HG02970 (cell line): ENCODE data around the gene GFOD2.
A peak's percentile ranks its signal among the peaks of the same experiment; 100 is the strongest.

Experiments used
- ATAC-seq: cut with Tn5 transposase; IDR thresholded peaks from one replicate; pipeline ENCODE4 v1.9.1; 2021; ENCODE audit warnings: mild to moderate bottlenecking, moderate library complexity, moderate number of reproducible peaks; ENCODE audit not compliant: unreplicated experiment, low FRiP score

Gene GFOD2

GRCh38 chr16:67660564-67661028 lies 58.5 kb downstream of the GFOD2 start, which contains the start of gene PARD6A:
Gene PARD6A (plus strand): TSS chr16:67660960. CDS start chr16:67661039, 79 bp downstream.
- ATAC-seq: peak; percentile 75

GRCh38 chr16:67659675-67660563 lies 59.2 kb downstream of the GFOD2 start, which contains the start of gene ACD:
Gene ACD (minus strand): TSS chr16:67660260. CDS start chr16:67660220, 40 bp downstream.
- peak; percentile 63 for ATAC-seq

- no peak for ATAC-seq
Observed at GRCh38 chr16:67658849-67659674, 60.1 kb downstream of the GFOD2 start.

DNA sequence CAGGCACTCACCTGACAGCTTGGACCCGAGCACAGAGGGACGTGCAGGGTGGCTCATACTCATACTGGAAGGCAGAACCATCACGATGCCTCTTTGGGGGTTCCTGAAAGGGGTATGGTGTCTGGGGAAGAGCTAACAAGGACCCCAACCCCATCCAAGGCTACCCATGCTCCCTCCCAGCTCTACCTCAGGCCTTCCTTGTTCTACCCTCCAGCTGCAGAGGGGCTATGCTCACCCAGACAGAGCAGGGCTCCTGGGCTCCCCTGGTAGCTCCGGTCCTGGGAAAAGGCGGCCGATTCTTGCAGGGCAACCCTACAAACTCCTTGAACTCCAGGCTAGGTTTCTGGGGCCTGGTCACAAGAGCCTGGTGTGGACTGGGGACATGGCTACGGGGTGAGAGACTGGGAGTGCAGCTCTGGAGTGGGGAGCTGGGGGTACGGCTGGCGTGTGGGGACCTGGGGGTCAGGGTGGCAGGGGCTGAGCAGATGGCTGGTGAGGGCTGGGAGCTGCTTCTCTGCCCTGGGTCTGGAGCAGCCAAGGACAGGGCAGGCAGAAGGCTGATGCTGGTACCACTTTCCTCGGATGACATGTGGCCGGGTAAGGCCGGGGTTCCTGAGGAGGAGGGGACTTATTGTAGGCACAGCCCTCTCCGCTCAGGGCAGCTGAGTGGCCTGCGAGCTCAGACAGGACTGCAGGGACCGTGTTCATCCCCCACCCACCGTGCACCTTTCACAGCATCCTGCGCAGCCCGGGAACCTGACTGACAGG lies 61.2 kb downstream of the GFOD2 start:
- ATAC-seq: no peak

DNA sequence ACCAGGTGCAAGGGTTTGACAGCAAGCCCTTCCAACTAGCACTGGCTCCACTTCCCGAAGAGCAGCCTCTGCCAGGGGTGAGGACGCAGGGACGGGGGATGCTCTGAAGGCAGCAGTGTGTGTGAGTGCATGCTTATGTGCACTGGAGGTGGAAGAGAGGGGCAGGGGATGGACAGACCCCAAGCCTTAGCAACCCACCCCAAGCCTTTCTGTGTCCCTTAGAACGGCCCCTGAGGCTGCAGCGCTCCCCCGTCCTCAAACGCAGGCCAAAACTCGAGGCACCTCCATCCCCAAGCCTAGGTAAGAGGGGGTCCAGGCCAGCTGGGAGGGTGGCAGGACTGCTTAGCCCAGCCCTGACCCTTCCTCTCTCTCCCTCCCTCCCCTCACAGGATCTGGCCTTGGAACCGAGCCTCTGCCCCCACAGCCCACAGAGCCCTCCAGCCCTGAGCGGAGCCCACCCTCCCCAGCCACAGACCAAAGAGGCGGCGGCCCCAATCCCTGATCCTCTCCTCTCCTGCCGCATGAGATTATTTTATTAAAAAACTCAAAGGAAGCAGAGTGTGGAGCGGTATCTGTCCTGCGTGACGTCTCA lies 62.0 kb downstream of the GFOD2 start:
- no peak for ATAC-seq

GRCh38 chr16:67656344-67657016 lies 62.6 kb downstream of the GFOD2 start:
- ATAC-seq: no peak

- ATAC-seq: no peak
Observed at GRCh38 chr16:67655363-67655762, 63.8 kb downstream of the GFOD2 start.

- no peak for ATAC-seq
Observed at GRCh38 chr16:67654403-67654911, 64.7 kb downstream of the GFOD2 start.

DNA sequence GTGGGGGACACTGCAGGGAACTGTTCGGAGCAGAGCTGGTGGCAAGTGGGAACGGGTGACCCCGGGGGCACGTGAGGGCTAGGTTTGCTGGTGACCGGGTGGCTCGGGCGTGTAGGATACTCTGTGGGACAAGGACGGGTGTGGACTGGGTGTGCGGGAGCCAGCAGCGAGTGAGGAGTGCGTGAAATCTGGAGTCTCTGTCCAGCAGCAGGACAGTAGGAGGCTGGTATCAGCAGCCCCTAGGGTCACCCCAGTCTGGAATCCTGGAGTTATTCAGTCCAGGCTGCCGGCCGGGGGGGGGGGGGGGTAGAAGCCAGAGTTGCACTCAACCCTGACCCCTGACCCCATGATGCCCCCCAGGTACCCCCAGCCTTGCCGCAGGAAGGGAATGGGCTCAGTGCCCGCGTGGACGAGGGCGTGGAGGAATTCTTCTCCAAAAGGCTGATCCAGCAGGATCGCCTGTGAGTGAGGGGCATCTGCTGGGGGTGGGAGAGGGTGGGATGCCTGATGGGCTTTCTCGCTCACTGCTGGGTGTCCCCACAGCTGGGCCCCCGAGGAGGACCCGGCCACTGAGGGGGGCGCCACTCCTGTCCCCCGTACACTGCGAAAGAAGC lies 65.2 kb downstream of the GFOD2 start:
- ATAC-seq: no peak

- ATAC-seq: no peak
Observed at GRCh38 chr16:67653128-67653788, 65.9 kb downstream of the GFOD2 start.

DNA sequence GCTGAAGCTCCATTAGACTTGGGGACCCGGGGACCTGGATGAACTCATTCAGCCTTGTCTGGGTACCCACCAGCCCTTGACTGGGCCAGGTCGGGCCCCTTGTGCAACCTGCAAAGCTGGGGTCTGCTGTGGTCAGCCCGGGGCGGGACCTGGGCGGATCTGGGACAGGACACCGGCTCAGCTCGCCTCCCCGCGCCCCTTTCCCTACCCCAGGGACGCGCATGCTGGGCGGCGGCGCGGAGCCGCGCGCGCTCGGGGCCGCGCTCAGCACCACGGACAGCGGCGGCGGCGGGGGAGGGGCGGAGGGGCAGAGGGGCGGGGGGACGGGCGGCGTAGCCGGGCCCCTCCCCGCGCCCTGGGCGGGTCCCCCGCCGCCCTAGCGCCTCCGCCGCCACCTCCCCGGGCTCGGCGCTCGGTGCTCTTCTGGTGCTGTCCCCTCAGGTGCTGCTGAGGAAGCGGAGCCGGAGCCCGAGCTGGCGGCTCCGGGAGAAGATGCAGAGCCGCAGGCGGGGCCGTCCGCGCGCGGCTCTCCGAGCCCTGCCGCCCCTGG lies 66.5 kb downstream of the GFOD2 start:
- no peak for ATAC-seq

DNA sequence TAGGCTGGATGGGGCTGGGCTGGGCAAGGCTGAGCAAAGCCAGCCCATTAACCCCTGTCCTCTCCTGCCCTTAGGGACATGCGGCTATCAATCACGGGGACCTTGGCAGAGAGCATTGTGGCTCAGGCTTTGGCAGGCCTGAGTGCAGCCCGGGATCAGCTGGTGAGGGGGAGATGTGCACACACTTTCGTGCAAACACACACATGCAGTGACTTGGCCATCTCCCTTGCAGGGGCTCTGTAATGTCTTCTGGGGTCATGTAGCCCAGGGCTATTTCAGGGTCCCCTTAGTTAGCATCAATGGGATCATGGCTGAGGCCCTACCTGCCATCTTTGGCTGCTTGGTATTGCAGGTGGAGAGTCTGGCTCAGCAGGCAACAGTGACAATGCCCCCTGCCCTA lies 67.3 kb downstream of the GFOD2 start:
- ATAC-seq: no peak

DNA sequence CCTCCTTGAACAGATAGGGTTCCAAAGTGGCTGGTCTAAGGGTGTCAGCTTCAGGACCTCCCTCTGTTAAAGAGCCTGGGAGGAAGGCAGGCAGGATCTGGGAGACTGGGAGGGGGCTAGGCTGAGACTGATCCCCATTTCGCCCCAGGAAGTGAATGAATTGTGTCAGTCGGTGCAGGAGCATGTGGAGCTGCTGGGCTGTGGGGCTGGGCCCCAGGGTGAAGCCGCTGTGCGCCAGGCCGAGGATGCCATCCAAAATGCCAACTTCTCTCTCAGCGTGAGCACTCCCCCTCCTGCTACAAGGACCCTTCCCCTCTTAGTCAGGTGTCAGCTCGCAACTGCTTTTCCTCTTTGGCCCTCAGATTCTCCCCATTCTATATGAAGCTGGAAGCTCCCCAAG lies 68.1 kb downstream of the GFOD2 start:
- no peak for ATAC-seq

GRCh38 chr16:67650023-67650422 lies 69.1 kb downstream of the GFOD2 start:
- no peak for ATAC-seq

GRCh38 chr16:67649494-67649931 lies 69.6 kb downstream of the GFOD2 start:
- ATAC-seq: no peak

DNA sequence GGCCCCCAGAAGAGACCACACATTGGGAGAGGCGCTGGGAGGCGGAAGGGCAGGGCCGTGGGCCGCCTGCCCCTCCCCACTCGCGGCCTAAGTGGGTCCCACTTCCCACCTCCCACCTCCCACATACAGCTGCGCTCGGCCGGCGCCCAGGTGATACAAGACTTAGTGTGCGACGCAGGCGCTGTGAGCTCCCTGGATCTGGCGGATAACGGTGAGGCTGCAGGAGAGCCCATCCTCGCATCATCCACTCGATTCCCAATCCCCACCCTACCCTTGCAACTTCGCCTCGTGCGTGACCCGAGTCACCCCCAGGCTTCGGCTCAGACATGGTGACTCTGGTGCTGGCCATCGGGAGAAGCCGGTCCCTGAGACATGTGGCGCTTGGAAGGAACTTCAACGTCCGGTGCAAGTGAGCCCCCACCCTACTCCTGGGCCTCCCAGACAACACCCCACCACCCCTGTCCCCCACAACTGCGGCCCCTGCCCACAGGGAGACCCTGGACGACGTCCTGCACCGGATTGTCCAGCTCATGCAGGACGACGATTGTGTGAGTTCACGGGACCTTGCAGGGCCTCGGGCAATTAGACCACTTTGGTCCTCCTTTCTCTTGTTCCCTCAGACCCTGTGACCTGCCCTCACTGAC lies 70.2 kb downstream of the GFOD2 start:
- ATAC-seq: no peak

DNA sequence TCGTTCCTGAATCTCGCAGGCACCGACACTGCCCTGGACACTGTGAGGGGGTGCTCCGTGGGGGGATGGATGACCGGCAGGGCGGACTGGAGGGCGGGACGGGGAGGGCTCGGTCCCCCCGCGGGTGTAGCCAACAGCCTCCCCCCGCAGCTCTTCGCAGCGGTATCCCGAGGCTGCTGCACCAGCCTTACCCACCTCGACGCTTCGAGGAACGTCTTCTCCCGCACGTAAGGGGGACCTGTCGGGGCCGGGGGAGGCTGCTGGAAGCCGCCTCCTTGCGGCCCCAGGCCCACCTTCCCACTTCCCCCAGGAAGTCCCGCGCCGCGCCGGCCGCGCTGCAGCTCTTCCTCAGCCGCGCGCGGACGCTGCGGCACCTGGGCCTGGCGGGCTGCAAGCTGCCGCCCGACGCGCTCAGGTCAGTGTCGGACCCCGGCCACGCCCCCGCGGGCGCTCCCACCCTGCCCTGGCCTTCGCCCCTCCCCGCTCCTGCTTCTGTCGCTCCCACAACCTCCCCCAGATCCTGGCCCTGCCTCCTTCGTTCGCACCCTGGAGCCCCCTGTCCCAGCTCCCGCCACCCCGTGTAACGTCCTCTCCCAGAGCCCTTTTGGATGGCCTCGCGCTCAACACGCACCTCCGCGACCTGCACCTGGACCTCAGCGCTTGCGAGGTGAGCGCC lies 70.9 kb downstream of the GFOD2 start:
- ATAC-seq: no peak
